Adrenal gland (tissue), 5 donors: ENCODE data around the gene DUSP22.

ENCODE experiments used
- POLR2A ChIP-seq, 2 donors: fragments of 450-650 bp; IDR thresholded peaks; one replicate each; pipeline ENCODE4 v1.6.1; 2017; ENCODE audit warnings: antibody characterized with exemption in 2 of 2, mild to moderate bottlenecking in 2 of 2, moderate library complexity in 1 of 2
- TF ChIP-seq, protein P1 (sequence below), 6 experiments: fragments of 450-650 bp in 4 of 6; fragments of 200-600 bp in 2 of 6; sonication (generic) in 1 of 6; IDR thresholded peaks; 1 replicate in 5 of 6; 2 replicates in 1 of 6; pipeline versions ENCODE4 v1.5.1 to v1.8.0; 2016 to 2021; ENCODE audit warnings: antibody characterized with exemption in 6 of 6, mild to moderate bottlenecking in 2 of 6, moderate library complexity in 1 of 6
- donor health status: DM: no; HTN: no; CAD: no.

DNA sequence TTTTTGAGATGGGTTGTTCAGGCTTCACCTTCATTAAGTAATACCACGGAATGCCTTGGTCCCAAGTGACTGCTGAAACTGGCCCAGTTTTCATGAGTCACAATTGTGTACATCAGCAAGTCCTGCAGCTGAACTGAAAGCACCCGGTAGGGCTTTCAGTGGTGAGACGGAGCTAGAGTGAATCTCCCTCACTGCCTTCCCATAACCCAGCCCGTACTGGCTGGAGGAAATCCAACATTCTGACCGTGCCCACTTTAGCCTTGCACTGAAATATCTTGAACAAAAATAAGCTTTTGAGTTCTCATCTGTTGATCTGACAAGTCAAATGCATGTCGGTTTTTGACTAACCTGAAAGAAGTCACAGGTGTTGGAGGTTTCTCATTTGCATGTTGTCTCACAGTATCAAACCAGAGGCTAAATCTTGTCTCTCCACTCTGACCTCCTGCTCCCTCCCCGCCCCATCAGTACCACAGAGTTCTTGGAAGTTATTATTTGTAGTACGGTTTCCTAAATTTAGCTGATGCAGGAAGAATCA lies 35.9 kb downstream of the DUSP22 start:
- TF ChIP-seq, protein P1, sequence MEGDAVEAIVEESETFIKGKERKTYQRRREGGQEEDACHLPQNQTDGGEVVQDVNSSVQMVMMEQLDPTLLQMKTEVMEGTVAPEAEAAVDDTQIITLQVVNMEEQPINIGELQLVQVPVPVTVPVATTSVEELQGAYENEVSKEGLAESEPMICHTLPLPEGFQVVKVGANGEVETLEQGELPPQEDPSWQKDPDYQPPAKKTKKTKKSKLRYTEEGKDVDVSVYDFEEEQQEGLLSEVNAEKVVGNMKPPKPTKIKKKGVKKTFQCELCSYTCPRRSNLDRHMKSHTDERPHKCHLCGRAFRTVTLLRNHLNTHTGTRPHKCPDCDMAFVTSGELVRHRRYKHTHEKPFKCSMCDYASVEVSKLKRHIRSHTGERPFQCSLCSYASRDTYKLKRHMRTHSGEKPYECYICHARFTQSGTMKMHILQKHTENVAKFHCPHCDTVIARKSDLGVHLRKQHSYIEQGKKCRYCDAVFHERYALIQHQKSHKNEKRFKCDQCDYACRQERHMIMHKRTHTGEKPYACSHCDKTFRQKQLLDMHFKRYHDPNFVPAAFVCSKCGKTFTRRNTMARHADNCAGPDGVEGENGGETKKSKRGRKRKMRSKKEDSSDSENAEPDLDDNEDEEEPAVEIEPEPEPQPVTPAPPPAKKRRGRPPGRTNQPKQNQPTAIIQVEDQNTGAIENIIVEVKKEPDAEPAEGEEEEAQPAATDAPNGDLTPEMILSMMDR (IDR thresholded peaks at IDR 0.05), result peak in 1 of 6 experiments; percentile 9
- no peak for TF ChIP-seq POLR2A (IDR thresholded peaks at IDR 0.05)
